MM.1S (cell line): ENCODE measurements around the gene SLC12A4.
"Not testable (repeated sequence)": the region's sequence is repeated elsewhere in the genome, so short reads cannot be mapped to it uniquely, and the experiment has no call there.

Experiments used
- DNase-seq: peaks from one replicate; pipeline ENCODE4 v3.0.0-alpha.2; 2015
- H2AFZ ChIP-seq: fragments of 300-600 bp; sonication (generic); 2 replicates; pipeline ENCODE4 v1.6.0; 2016; ENCODE audit warnings: antibody characterized with exemption, low read length
- H3F3A ChIP-seq: fragments of 300-600 bp; sonication (generic); 2 replicates; pipeline ENCODE4 v1.6.1; 2016; ENCODE audit warnings: mild to moderate bottlenecking, antibody characterized with exemption, low read length, moderate library complexity, mixed read lengths; ENCODE audit not compliant: insufficient read depth
- H3K27ac ChIP-seq: fragments of 300-600 bp; sonication (generic); 2 replicates; pipeline ENCODE4 v1.5.1; 2016; ENCODE audit warnings: mild to moderate bottlenecking, low read length
- H3K27me3 ChIP-seq: fragments of 300-600 bp; sonication (generic); replicated peaks from 2 replicates; pipeline ENCODE4 v1.6.0; 2016; ENCODE audit warnings: low read length; ENCODE audit not compliant: insufficient read depth
- H3K36me3 ChIP-seq: fragments of 300-600 bp; sonication (generic); replicated peaks from 2 replicates; pipeline ENCODE4 v1.6.1; 2016; ENCODE audit warnings: mild to moderate bottlenecking, low read length, mixed read lengths; ENCODE audit not compliant: insufficient read depth
- H3K4me1 ChIP-seq: fragments of 300-600 bp; sonication (generic); 2 replicates; pipeline ENCODE4 v1.6.1; 2016; ENCODE audit warnings: low read length, mixed read lengths
- H3K4me2 ChIP-seq: fragments of 300-600 bp; sonication (generic); 2 replicates; pipeline ENCODE4 v1.6.0; 2016; ENCODE audit warnings: low read depth, low read length
- H3K4me3 ChIP-seq: fragments of 300-600 bp; sonication (generic); 2 replicates; pipeline ENCODE4 v1.5.1; 2016; ENCODE audit warnings: low read length, mixed read lengths
- H3K79me2 ChIP-seq: fragments of 300-600 bp; sonication (generic); 2 replicates; pipeline ENCODE4 v1.6.1; 2016; ENCODE audit warnings: mixed run types, low read length, mixed read lengths
- H3K9ac ChIP-seq: fragments of 300-600 bp; sonication (generic); 2 replicates; pipeline ENCODE4 v1.6.1; 2016; ENCODE audit warnings: low read length, mixed read lengths
- H3K9me2 ChIP-seq: fragments of 300-600 bp; sonication (generic); replicated peaks from 2 replicates; pipeline ENCODE4 v1.6.1; 2016; ENCODE audit warnings: mild to moderate bottlenecking, low read length, mixed read lengths; ENCODE audit not compliant: insufficient read depth
- H3K9me3 ChIP-seq: fragments of 300-600 bp; sonication (generic); replicated peaks from 2 replicates; pipeline ENCODE4 v1.6.1; 2016; ENCODE audit warnings: mild to moderate bottlenecking, low read length, mixed read lengths; ENCODE audit not compliant: insufficient read depth
- H4K20me1 ChIP-seq: fragments of 300-600 bp; sonication (generic); 2 replicates; pipeline ENCODE4 v1.6.1; 2016; ENCODE audit warnings: mild to moderate bottlenecking, low read length, moderate library complexity, mixed read lengths; ENCODE audit not compliant: insufficient read depth
- EZH2 ChIP-seq: fragments of 300-600 bp; sonication (generic); optimal IDR thresholded peaks from 2 replicates; pipeline ENCODE3; 2017; ENCODE audit warnings: low read depth, mild to moderate bottlenecking, antibody characterized with exemption, low read length, mixed read lengths
- EZH2phosphoT487 ChIP-seq: fragments of 300-600 bp; sonication (generic); IDR thresholded peaks from 2 replicates; pipeline ENCODE4 v1.6.1; 2018; ENCODE audit warnings: antibody characterized with exemption, low read length
- TF ChIP-seq, protein P1 (sequence below): fragments of 300-600 bp; sonication (generic); IDR thresholded peaks from 2 replicates; pipeline ENCODE4 v1.5.1; 2016; ENCODE audit warnings: antibody characterized with exemption, low read length, mixed read lengths

Gene SLC12A4

DNA sequence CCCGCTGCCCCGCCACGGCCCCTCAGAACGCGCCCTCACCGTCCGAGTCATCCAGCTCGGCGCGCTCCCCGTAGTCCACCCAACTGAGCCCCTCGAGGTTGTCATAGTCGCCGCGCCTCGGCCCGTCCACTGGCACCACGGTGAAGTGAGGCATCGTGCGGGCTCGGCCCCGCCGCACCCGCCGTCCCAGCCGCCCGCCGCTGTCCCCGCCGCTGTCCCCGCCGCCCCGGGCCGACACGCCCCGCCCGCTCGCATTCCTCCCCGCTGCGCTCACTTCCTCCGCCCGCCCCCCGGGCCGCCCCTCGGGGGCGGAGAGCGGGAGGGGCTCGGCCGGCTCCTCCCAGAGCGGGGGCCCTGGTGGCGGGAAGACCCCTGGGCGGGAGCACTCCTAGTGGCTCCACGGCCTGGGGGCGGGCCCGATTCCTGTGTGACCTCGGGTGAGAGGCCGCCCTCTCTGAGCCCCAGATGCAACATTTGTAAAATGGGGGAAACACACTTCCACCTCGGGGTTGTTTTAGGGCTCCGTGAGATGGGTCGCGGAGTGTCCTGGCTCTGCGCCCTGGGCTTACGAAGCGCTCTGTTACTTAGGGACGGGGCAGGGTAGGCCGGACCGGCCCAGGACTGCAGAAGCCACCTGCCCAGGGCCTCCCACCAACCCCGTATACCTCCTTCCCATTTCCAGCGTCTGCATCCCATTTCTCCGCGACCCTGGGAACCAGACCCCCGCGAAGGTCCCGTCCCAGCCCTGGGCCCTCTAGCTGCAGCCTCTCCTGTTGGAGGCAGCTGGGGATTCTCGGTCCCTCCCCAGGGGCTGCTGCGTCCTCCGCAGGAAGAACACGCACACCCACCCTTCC lies at the start of gene SLC12A4:
SLC12A4 (minus strand) TSS at position 238 of the 854 bp plus-strand sequence; CDS start at position 154, 84 bp downstream.
- Histone ChIP-seq H3F3A (peaks cover 19% of the 10 kb centered on the region), H3K9me3 (no peaks in the 10 kb centered on the region), H3K27me3 (no peaks in the 10 kb centered on the region), H3K4me1 (peaks cover 36% of the 10 kb centered on the region), H3K27ac (peak within 1 kb of the TSS; percentile 15; the same call in 1 of the 2 replicates), H2AFZ (peak within 1 kb of the TSS; percentile 97), H4K20me1 (no peaks in the 10 kb centered on the region), H3K79me2 (peaks cover 17% of the 10 kb centered on the region), H3K9ac (peak within 1 kb of the TSS; percentile 82), H3K9me2 (no peaks in the 10 kb centered on the region), H3K4me2 (peak within 1 kb of the TSS; percentile 100), H3K36me3 (no peaks in the 10 kb centered on the region), H3K4me3 (peak within 1 kb of the TSS; percentile 93)
- TF ChIP-seq EZH2, result no peak
- TF ChIP-seq, protein P1, sequence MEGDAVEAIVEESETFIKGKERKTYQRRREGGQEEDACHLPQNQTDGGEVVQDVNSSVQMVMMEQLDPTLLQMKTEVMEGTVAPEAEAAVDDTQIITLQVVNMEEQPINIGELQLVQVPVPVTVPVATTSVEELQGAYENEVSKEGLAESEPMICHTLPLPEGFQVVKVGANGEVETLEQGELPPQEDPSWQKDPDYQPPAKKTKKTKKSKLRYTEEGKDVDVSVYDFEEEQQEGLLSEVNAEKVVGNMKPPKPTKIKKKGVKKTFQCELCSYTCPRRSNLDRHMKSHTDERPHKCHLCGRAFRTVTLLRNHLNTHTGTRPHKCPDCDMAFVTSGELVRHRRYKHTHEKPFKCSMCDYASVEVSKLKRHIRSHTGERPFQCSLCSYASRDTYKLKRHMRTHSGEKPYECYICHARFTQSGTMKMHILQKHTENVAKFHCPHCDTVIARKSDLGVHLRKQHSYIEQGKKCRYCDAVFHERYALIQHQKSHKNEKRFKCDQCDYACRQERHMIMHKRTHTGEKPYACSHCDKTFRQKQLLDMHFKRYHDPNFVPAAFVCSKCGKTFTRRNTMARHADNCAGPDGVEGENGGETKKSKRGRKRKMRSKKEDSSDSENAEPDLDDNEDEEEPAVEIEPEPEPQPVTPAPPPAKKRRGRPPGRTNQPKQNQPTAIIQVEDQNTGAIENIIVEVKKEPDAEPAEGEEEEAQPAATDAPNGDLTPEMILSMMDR, result no peak
- no peak for TF ChIP-seq EZH2phosphoT487
- peak; percentile 89 for DNase-seq

GRCh38 chr16:68015681-68016080 lies 47.2 kb upstream of the SLC12A4 start, which contains the start of gene DPEP2NB:
Gene DPEP2NB, minus strand, starts transcription at chr16:68015911. Its CDS starts 141 bp downstream, at chr16:68015770.
- TF ChIP-seq, protein P1, result no peak
- TF ChIP-seq EZH2phosphoT487, result no peak
- no peak for TF ChIP-seq EZH2
- peaks cover 9% of the 10 kb centered on the region; the same call in 1 of the 2 replicates for H3F3A ChIP-seq
- no peaks in the 10 kb centered on the region for H3K36me3 ChIP-seq
- no peaks in the 10 kb centered on the region for H4K20me1 ChIP-seq
- no peaks in the 10 kb centered on the region for H3K79me2 ChIP-seq
- no peaks in the 10 kb centered on the region for H3K9me2 ChIP-seq
- H3K27me3 ChIP-seq, result no peaks in the 10 kb centered on the region
- no peak within 1 kb of the TSS for H3K9ac ChIP-seq
- H2AFZ ChIP-seq, result no peak within 1 kb of the TSS
- DNase-seq, result no peak
- H3K4me3 ChIP-seq, result no peak within 1 kb of the TSS
- H3K4me1 ChIP-seq, result no peaks in the 10 kb centered on the region
- no peaks in the 10 kb centered on the region for H3K9me3 ChIP-seq
- H3K4me2 ChIP-seq, result no peak within 1 kb of the TSS
- no peak within 1 kb of the TSS for H3K27ac ChIP-seq

DNA sequence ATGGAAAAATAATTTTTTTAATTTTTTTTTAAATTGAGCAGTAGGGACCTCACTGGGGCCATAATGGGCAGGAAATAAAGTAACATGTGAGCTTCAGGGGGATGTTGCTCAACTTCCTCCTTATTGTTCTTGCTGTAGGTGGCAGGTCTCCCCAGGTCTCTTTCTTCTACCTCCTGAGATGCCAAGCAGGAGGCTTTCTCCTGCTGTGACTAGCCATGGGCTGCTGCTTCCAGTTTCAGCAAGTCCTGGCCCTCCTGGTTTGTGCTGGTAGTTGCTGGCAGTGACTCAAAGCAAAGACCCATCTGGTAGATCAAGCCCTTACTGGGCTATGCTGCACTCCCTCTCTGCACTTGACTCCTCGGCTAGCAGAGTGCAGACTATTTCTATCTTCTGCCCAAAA lies 45.0 kb upstream of the SLC12A4 start:
- Histone ChIP-seq H3K9me3 (no peaks in the 10 kb centered on the region), H3F3A (no peaks in the 10 kb centered on the region), H3K27me3 (no peaks in the 10 kb centered on the region), H2AFZ (no peak overlapping the region), H3K4me2 (no peak overlapping the region), H3K9me2 (no peaks in the 10 kb centered on the region), H3K27ac (no peak overlapping the region), H3K79me2 (no peaks in the 10 kb centered on the region), H3K36me3 (no peaks in the 10 kb centered on the region), H3K4me3 (no peak overlapping the region), H4K20me1 (no peaks in the 10 kb centered on the region), H3K9ac (no peak overlapping the region), H3K4me1 (no peaks in the 10 kb centered on the region)
- no peak for DNase-seq
- TF ChIP-seq, protein P1, result no peak
- TF ChIP-seq EZH2 (no peak), EZH2phosphoT487 (no peak)

GRCh38 chr16:68009872-68010271 lies 41.4 kb upstream of the SLC12A4 start:
- H4K20me1 ChIP-seq, H3F3A ChIP-seq, H3K9me3 ChIP-seq, H3K27me3 ChIP-seq, H3K9me2 ChIP-seq, H3K4me1 ChIP-seq, H3K27ac ChIP-seq, H3K9ac ChIP-seq, H2AFZ ChIP-seq, H3K36me3 ChIP-seq, H3K4me2 ChIP-seq, H3K79me2 ChIP-seq, H3K4me3 ChIP-seq, DNase-seq: not testable (repeated sequence)
